HPDE6-E6E7 (cell line): Measurements from ENCODE around the gene CPM.
"Not testable (repeated sequence)": the region's sequence is repeated elsewhere in the genome, so short reads cannot be mapped to it uniquely, and the experiment has no call there.

Experiments
- DNase-seq: peaks from one replicate; pipeline ENCODE4 v3.0.0; 2011; ENCODE audit warnings: missing footprints; ENCODE audit errors: extremely low spot score

Gene CPM

DNA sequence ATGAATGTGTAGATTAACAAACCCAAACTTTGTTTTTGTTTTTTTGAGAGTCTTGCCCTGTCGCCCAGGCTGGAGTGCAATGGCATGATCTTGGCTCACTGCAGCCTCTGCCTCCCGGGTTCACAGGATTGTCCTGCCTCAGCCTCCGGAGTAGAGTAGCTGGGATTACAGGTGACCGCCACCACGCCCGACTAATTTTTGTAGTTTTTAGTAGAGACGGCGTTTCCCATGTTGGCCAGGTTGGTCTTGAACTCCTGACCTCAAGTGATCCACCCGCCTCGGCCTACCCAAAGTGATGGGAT lies 125.7 kb downstream of the CPM start:
- DNase-seq, result not testable (repeated sequence)

DNA sequence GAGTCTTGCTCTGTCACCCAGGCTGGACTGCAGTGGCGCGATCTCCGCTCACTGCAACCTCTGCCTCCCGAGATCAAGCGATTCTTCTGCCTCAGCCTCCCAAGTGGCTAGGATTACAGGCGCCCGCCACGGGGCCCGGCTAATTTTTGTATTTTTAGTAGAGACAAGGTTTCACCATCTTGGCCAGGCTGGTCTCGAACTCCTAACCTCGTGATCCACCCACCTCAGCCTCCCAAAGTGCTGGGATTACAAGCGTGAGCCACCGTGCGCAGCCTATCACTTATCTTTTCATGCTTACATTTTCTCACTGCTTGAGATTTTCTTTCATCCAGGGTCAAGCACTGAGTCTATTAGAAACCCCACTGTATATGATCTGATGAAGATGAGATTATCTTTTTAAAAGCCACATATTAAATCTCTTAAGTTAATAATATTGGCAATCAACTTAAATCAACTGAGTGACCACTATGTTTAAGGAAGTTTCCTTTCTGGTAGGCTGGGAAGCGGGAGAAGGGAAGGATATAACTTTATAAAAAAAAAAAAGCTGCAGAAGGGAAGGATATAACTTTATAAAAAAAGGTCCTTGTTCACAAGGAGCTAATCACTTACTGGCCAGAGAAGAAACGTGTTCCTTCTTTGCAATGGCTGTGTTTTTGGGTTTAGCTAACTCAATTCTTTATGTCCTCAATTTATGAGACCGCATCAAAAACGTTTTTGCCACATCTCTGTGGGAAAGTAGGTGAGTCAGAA lies 126.3 kb downstream of the CPM start:
- DNase-seq, result no peak

DNA sequence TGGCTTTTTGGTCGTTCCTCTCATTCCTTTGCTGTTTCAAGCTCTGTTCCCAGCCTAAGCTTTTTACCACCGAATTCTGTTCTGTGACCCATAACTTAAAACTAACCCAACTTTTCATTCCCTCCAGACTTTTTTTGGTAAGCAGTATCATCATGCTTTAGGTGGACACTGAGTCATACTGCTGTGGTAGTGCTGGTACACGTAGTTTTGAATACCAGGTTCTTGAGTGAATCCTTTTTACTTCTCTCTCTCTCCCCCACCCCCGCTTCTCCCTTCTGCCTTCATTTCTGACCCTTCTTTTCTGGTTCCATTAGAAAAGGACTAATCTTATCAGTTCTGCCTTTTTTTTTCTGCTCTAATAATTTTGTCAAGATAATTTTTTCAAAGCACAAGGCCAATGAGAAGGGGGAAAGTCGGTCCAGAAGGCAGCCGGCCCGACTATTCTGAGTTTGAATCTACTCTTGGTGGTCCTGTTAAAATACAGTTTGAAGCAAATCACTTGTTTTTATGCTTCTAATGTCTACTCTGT lies 127.3 kb downstream of the CPM start:
- DNase-seq, result no peak

DNA sequence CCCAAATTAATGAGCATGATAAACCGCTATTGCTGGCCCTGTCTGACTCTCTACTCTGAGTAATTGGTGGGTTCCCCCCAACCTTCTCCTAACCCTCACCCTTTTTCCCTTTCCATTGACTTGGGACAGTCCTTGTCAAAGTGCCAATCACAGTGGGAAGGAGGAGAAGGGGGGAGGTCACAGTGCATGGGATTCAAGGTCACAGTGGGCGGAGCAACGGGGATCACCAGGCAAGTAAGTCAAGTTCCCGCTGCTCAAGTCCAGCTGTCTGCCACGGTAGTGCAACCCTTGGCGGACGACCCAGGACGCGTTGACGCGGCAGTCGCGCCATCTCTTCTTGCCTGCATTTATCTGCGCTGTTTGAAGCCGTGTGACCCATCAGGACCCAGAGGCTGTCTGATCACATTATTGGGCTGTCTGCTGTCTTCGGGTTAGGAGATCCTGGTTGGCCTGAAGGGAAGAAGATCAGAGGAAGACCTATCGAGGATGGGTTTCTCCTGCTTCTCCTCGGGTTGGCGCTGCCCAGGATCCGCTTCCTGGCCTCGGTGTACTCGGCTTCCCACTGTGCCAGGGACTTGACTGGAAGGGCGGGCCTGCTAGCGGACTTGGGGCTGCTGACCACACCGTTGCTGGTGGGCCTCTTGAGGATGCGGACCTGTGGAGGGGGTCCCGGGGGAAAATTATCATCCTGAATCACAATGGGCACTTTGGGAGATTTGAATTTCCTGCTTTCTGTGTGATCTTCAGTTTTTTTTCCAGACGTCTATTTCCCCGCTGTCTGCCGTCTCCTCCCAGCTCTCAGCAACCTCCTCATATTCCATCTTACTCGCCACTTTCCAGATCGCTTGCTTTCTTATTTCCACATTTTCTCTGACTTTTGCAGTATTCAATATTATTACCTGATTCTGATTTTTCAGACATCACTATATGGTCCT lies 128.0 kb downstream of the CPM start:
- DNase-seq, result no peak

DNA sequence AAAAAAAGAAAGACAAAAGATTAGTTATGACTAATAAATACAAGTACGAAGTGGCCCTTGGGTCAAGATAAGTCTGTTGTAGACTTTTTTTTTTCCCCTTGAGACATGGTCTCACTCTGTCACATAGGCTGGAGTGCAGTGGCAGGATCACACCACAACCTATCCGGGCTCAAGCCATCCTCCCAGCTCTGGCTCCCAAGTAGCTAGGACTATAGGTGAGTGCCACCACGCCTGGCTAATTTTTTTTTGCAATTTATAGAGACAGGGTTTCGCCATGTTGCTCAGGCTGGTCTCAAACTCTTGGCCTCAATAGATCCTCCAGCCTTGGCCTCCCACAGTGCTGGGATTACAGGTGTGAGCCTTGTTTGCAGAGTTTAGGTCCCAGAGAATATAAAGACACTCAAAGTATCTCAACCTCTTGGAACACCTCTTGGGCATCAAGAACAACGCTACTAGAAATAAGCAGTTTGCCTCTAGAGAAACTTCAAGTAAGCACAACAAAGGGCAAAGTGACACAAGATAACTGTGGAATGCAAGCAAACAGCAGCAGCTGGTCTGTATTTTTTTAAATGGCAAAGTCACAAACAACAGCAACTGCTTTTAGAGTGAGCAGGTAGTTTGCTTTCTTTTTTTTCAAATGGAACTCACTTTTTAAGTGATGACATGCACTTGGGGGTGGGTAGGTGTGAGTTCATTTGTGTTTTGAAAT lies 128.9 kb downstream of the CPM start:
- no peak for DNase-seq

DNA sequence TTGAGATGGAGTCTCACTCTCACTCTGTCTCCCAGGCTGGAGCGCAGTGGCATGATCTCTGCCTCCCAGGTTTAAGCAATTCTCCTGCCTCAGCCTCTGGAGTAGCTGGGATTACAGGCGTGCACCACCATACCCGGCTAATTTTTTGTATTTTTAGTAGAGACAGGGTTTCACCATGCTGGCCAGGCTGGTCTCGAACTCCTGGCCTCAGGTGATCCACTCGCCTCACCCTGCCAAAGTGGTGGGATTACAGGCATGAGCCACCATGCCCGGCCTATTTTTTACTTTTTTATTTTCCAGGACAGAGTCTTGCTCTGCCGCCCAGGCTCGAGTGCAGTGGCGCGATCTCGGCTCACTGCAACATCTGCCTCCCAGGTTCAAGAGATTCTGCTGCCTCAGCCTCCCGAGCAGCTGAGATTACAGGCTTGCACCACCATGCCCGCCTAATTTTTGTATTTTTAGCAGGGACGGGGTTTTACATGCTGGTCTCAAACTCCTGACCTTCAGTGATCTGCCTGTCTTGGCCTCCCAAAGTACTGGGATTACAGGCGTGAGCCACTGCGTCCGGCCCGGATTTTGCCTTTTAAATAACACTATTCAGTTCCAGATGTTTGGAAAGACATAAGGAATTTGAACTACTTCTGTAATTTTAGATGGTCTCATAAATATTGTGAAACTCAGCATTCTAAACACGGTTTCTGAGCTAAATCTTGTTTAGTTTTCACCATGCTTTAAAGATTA lies 129.9 kb downstream of the CPM start:
- not testable (repeated sequence) for DNase-seq

DNA sequence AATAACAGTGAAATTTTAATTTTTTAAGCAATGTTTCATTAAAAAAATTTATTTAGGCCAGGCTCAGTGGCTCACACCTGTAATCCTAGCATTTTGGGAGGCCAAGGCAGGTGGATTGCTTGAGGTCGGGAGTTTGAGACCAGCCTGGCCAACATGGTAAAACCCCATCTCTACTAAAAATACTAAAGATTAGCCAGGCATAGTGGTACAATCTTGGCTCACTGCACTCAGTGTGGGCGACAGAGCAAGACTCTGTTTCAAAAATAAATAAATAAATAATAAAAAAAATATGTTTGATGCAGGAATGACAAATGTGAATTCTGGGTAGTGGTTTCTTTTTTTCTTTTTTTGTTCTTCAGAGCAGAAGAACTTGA lies 130.6 kb downstream of the CPM start:
- not testable (repeated sequence) for DNase-seq
